ENCODE measurements around the gene DNAH10. TPM values are rescaled to one million over a fixed set of nuclear protein-coding genes. Genes with fewer than 3 reads are reported as not detected.
A peak's percentile ranks its signal among the peaks of the same experiment; 100 is the strongest.

The DNAH10 gene
- total RNA-seq, 1 experiment from 2014 or later = 0.17 TPM

DNA sequence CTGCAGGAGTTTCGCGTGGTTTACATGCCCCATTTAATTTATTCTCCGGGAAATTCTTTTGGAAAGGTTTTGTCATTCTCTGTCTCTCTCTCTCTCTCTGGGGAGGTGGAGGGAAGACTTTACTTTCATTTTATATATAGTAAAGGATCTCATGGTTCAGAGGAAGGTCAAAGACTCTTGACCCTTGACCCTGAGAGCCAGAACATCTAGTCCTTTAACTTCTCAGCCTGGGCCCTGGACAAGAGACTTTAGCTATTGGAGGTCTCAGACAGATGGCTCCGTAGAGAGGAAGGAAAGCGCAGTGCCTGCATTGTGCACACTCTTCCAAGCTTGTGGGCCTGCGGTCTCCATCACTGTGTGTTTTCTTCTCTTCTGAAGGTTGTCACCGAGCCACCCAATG is 166.8 kb downstream of the DNAH10 start:
- peaks cover 94% of the 10 kb centered on the region for H3K27me3 Mint-ChIP-seq (ENCODE audit: low read depth)
- H2BK120ac ChIP-seq (ENCODE audit: low read depth, low read length, poor library complexity, severe bottlenecking) = no peak overlapping the region
- H3K9ac ChIP-seq (ENCODE audit: extremely low read depth, insufficient read length, low read length) = no peak overlapping the region
- H3K56ac ChIP-seq (ENCODE audit: insufficient read length, low read depth, low read length) = no peak overlapping the region
- H3K79me1 ChIP-seq (ENCODE audit: insufficient read depth, low read depth, low read length, poor library complexity, severe bottlenecking) = no peaks in the 10 kb centered on the region
- H3K23ac ChIP-seq (ENCODE audit: insufficient read length, low read depth, low read length) = no peak overlapping the region
- no peaks in the 10 kb centered on the region for H3K4me1 ChIP-seq (ENCODE audit: insufficient read depth, low read length)
- H3K27me3 ChIP-seq (ENCODE audit: insufficient read depth, low read length) = no peaks in the 10 kb centered on the region; the same call in 1 of the 2 replicates
- no peak overlapping the region for H2BK12ac ChIP-seq (ENCODE audit: insufficient read length, low read depth, low read length)
- H3K4ac ChIP-seq (ENCODE audit: low read depth, low read length) = no peak overlapping the region
- H4K91ac ChIP-seq (ENCODE audit: insufficient read length, low read depth, low read length) = no peak overlapping the region
- H3K4me1 Mint-ChIP-seq = no peaks in the 10 kb centered on the region
- no peak overlapping the region for H2AK5ac ChIP-seq (ENCODE audit: insufficient read length, low read length)
- H3K9me3 ChIP-seq (ENCODE audit: control insufficient read depth, low read depth, low read length) = no peaks in the 10 kb centered on the region
- DNase-seq = no peak
- H4K5ac ChIP-seq (ENCODE audit: insufficient read length, low read depth, low read length) = no peak overlapping the region
- no peaks in the 10 kb centered on the region for H3K23me2 ChIP-seq (ENCODE audit: insufficient read length, low read depth, low read length, poor library complexity, severe bottlenecking)
- H4K8ac ChIP-seq (replicated peaks; ENCODE audit: insufficient read length, low read depth, low read length) = no peak overlapping the region
- no peak overlapping the region for H3T11ph ChIP-seq (ENCODE audit: low read length)
- H3K79me2 ChIP-seq (ENCODE audit: insufficient read depth, low read length) = no peaks in the 10 kb centered on the region
- H3K27ac Mint-ChIP-seq = no peak overlapping the region
- no peaks in the 10 kb centered on the region for H3K36me3 Mint-ChIP-seq (ENCODE audit: insufficient read depth in 1 of 3, low read depth in 3 of 3)
- no peak overlapping the region for H2BK15ac ChIP-seq (ENCODE audit: low read depth, low read length)
- 0 out of 5 replicates have a peak overlapping the region, but pooled peaks of 1 of the 2 experiments have one; percentile 11 for H3K4me3 Mint-ChIP-seq
- TF ChIP-seq, protein P1, sequence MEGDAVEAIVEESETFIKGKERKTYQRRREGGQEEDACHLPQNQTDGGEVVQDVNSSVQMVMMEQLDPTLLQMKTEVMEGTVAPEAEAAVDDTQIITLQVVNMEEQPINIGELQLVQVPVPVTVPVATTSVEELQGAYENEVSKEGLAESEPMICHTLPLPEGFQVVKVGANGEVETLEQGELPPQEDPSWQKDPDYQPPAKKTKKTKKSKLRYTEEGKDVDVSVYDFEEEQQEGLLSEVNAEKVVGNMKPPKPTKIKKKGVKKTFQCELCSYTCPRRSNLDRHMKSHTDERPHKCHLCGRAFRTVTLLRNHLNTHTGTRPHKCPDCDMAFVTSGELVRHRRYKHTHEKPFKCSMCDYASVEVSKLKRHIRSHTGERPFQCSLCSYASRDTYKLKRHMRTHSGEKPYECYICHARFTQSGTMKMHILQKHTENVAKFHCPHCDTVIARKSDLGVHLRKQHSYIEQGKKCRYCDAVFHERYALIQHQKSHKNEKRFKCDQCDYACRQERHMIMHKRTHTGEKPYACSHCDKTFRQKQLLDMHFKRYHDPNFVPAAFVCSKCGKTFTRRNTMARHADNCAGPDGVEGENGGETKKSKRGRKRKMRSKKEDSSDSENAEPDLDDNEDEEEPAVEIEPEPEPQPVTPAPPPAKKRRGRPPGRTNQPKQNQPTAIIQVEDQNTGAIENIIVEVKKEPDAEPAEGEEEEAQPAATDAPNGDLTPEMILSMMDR (conservative IDR thresholded peaks at IDR 0.05) = no peak
- H4K20me1 ChIP-seq (ENCODE audit: control insufficient read depth, insufficient read depth, insufficient read length) = no peaks in the 10 kb centered on the region
- no peak overlapping the region for H2BK20ac ChIP-seq (ENCODE audit: low read depth, low read length, poor library complexity, severe bottlenecking)
- H3K18ac ChIP-seq (ENCODE audit: insufficient read length, low read depth, low read length) = no peak overlapping the region
- no peaks in the 10 kb centered on the region for H3K9me3 Mint-ChIP-seq
- no CpG with 5 or more reads among the region's 7 CpGs for WGBS (ENCODE audit: extremely low coverage, insufficient read length, low lambda C conversion rate)
- no peak overlapping the region for H3K14ac ChIP-seq (ENCODE audit: insufficient read depth, low read length)
- no peak overlapping the region for H3K27ac ChIP-seq (ENCODE audit: insufficient read length, low read depth, low read length)
- no peak overlapping the region for H2BK5ac ChIP-seq (ENCODE audit: insufficient read length, low read length)
- no peak overlapping the region for H3K4me2 ChIP-seq (ENCODE audit: insufficient read depth, insufficient read length, low read length)
- no peak overlapping the region for H2AFZ ChIP-seq (ENCODE audit: low read length)

Data from H9 (cell line).